Activated CD8-positive, alpha-beta T cell treated with anti-CD3 and anti-CD28 coated beads for 36 hours (primary cell): Measurements from ENCODE around the gene SASH1. TPM values are rescaled to one million over a fixed set of nuclear protein-coding genes. Genes with fewer than 3 reads are reported as not detected.

Experiments used
- ATAC-seq: fragments of 200-7000 bp; cut with Tn5 transposase; one replicate; pipeline ENCODE4 v1.10.0; 2021; ENCODE audit warnings: mild to moderate bottlenecking, moderate library complexity
- CTCF ChIA-PET: fragments of 350-600 bp; sonication (Branson Sonifier 250); formaldehyde crosslinking; loops from one replicate; lab custom pipeline; 2021; ENCODE audit warnings: antibody characterized with exemption; lab: Charles Lee
- POLR2A ChIA-PET: fragments of 350-600 bp; sonication (Branson Sonifier 250); formaldehyde crosslinking; loops from one replicate; lab custom pipeline; 2021; ENCODE audit warnings: antibody characterized with exemption; lab: Charles Lee
- DNase-seq: peaks from one replicate; pipeline ENCODE4 v3.0.0-alpha.2; 2020
- H3K27ac Mint-ChIP-seq: one replicate; pipeline ENCODE4 v1.8.0; 2021; ENCODE audit warnings: mild to moderate bottlenecking, mixed read lengths
- H3K27me3 Mint-ChIP-seq: one replicate; pipeline ENCODE4 v1.8.0; 2021; ENCODE audit warnings: mixed read lengths
- H3K36me3 Mint-ChIP-seq: one replicate; pipeline ENCODE4 v1.8.0; 2021; ENCODE audit warnings: low read depth, mixed read lengths
- H3K4me1 Mint-ChIP-seq: one replicate; pipeline ENCODE4 v1.8.0; 2021; ENCODE audit warnings: low read depth, mixed read lengths
- H3K4me3 Mint-ChIP-seq: one replicate; pipeline ENCODE4 v1.8.0; 2021; ENCODE audit warnings: mild to moderate bottlenecking, moderate library complexity, mixed read lengths
- H3K9me3 Mint-ChIP-seq: one replicate; pipeline ENCODE4 v1.8.0; 2021; ENCODE audit warnings: mixed read lengths
- intact Hi-C: fragments of 100-400 bp; cut with micrococcal nuclease; formaldehyde crosslinking; loops from one replicate; pipeline ENCODE4 v1.10.0; 2022
- total RNA-seq, 2 experiments: library from RNA; stranded (reverse); gene quantifications; one replicate each; pipeline ENCODE4 v1.2.3, GENCODE V29; 2021
- TF ChIP-seq, protein P1 (sequence below): fragments of 200-600 bp; IDR thresholded peaks from one replicate; pipeline ENCODE4 v1.8.0; 2022; ENCODE audit warnings: antibody characterized with exemption, mild to moderate bottlenecking

SASH1 gene
- total RNA-seq, 2 experiments from 2014 or later: 0.04 to 0.05 TPM

DNA sequence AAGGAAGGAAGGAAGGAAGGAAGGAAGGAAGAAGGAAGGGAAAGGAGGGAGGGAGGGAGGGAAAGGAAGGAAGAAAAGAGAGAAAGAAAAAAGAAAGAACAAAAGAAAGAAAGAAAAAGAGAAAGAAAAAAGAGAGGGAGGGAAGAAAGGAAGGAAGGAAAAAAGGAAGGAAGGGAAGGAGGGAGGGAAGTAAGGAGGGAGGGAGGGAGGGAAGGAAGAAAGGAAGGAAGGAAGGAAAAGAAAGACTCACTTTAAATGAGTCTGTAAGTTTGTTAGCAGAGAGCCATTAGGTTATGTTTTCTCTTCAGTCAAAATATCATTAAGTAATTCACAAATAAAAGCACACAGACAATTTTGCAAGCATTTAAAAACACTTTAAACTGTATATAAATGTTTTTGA, 44.0 kb upstream of the SASH1 start:
- H3K4me3 Mint-ChIP-seq: no peak overlapping the region
- H3K27ac Mint-ChIP-seq: no peak overlapping the region
- POLR2A ChIA-PET: no interaction called here
- CTCF ChIA-PET: no interaction called here
- no peaks in the 10 kb centered on the region for H3K4me1 Mint-ChIP-seq
- no peaks in the 10 kb centered on the region for H3K9me3 Mint-ChIP-seq
- H3K36me3 Mint-ChIP-seq: no peaks in the 10 kb centered on the region
- DNase-seq: no peak
- ATAC-seq: no peak
- intact Hi-C loops: no loop called here
- TF ChIP-seq, protein P1, sequence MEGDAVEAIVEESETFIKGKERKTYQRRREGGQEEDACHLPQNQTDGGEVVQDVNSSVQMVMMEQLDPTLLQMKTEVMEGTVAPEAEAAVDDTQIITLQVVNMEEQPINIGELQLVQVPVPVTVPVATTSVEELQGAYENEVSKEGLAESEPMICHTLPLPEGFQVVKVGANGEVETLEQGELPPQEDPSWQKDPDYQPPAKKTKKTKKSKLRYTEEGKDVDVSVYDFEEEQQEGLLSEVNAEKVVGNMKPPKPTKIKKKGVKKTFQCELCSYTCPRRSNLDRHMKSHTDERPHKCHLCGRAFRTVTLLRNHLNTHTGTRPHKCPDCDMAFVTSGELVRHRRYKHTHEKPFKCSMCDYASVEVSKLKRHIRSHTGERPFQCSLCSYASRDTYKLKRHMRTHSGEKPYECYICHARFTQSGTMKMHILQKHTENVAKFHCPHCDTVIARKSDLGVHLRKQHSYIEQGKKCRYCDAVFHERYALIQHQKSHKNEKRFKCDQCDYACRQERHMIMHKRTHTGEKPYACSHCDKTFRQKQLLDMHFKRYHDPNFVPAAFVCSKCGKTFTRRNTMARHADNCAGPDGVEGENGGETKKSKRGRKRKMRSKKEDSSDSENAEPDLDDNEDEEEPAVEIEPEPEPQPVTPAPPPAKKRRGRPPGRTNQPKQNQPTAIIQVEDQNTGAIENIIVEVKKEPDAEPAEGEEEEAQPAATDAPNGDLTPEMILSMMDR: no peak
- no peaks in the 10 kb centered on the region for H3K27me3 Mint-ChIP-seq

DNA sequence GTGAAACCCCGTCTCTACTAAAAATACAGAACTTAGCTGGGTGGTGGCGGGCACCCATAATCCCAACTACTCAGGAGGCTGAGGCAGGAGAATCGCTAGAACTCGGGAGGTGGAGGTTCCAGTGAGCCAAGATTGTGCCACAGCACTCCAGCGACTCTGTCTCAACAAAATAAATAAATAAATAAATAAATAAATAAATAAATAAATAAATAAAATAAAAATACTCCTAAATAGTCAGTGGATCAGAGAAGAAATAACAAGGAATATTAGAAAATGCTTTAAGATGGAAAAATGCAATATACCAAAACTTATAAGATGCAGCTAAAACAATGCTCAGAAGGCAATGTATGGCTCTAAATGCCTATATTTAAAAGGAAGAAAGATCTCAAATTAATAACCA, 39.0 kb upstream of the SASH1 start:
- Mint-ChIP-seq H3K27me3 (no peaks in the 10 kb centered on the region), H3K27ac (no peak overlapping the region), H3K4me1 (no peaks in the 10 kb centered on the region), H3K4me3 (no peak overlapping the region), H3K36me3 (no peaks in the 10 kb centered on the region), H3K9me3 (no peaks in the 10 kb centered on the region)
- no peak for ATAC-seq
- ChIA-PET POLR2A (no interaction called here), CTCF (interaction anchor here (1.4 kb wide), 1 partner anchor 126 kb away, joined by 4 read pairs; no protein-coding TSS in a partner anchor)
- DNase-seq: no peak
- intact Hi-C loops: no loop called here
- TF ChIP-seq, protein P1: no peak

DNA sequence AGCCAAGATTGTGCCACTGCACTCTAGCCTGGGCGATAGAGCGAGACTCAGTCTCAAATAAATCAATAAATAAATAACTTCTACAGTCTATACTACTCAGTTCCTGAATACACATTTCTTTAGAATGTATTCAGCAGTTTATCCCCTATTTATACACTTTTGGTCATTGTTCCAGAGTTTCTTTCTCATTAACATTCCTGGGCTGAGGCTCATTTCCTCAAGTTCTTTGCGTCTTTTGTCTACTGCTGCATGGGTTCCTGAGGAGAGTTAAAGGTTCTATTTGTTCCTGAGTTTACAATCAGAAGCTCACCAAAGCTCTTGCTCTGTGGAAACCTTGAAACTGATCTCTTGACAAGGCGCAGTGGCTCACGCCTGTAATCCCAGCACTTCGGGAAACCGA, 37.7 kb upstream of the SASH1 start:
- H3K4me3 Mint-ChIP-seq: no peak overlapping the region
- ATAC-seq (no peak), DNase-seq (no peak)
- H3K27me3 Mint-ChIP-seq: no peaks in the 10 kb centered on the region
- no peaks in the 10 kb centered on the region for H3K9me3 Mint-ChIP-seq
- POLR2A ChIA-PET: no interaction called here
- TF ChIP-seq, protein P1: no peak
- H3K36me3 Mint-ChIP-seq: no peaks in the 10 kb centered on the region
- no peaks in the 10 kb centered on the region for H3K4me1 Mint-ChIP-seq
- CTCF ChIA-PET: no interaction called here
- intact Hi-C loops: no loop called here
- H3K27ac Mint-ChIP-seq: no peak overlapping the region

DNA sequence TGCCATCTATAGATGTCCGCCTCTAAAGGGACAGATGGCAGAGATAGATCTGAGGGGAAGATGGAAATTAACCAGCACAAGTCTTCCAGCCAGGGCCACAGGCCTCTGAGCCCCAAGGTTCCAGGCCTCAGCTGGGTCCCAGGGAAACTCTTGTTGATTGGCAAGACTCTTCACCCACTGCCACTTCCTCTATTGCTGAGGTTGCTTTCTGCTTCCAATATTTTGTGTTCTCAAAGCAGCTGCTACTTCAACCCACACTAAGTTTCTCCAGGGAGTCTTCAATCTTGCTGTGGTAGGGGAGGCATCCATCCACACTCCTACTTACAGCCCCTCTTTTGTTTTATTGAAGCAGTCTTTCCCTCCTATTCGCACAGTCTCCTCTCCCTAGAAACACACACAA, 36.4 kb upstream of the SASH1 start:
- TF ChIP-seq, protein P1: no peak
- DNase-seq: no peak
- intact Hi-C loops: no loop called here
- H3K27ac Mint-ChIP-seq: no peak overlapping the region
- ChIA-PET POLR2A (no interaction called here), CTCF (no interaction called here)
- no peak overlapping the region for H3K4me3 Mint-ChIP-seq
- H3K27me3 Mint-ChIP-seq: no peaks in the 10 kb centered on the region
- H3K9me3 Mint-ChIP-seq: no peaks in the 10 kb centered on the region
- H3K4me1 Mint-ChIP-seq: no peaks in the 10 kb centered on the region
- H3K36me3 Mint-ChIP-seq: no peaks in the 10 kb centered on the region
- no peak for ATAC-seq

DNA sequence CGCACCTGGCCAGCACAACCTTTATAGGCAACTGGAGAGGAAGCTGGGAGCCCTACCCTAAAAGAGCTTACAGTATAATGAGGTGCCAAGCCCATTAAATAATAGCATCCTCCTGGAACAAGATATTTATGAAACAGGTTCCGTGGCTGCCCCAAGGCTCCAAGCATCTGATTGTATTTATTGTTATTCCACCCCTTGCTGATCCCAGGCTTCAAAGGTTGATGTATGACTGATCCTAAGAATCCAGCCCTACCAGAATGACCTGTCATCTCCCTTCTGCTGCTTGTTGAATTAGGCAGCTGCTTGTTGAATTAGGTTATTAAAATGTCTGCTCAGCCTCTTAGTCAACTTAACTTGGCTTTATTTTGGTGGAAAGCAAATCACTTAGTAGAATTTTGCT, 35.2 kb upstream of the SASH1 start:
- DNase-seq: no peak
- no peak overlapping the region for H3K27ac Mint-ChIP-seq
- POLR2A ChIA-PET: no interaction called here
- no peaks in the 10 kb centered on the region for H3K36me3 Mint-ChIP-seq
- ATAC-seq: no peak
- H3K27me3 Mint-ChIP-seq: peaks cover 2% of the 10 kb centered on the region
- no peaks in the 10 kb centered on the region for H3K4me1 Mint-ChIP-seq
- intact Hi-C loops: no loop called here
- no peaks in the 10 kb centered on the region for H3K9me3 Mint-ChIP-seq
- TF ChIP-seq, protein P1: no peak
- H3K4me3 Mint-ChIP-seq: no peak overlapping the region
- CTCF ChIA-PET: no interaction called here
